ENCODE data around the gene MDM2.

- TF ChIP-seq CTCF (IDR thresholded peaks at IDR 0.05): no peak
- no peak for TF ChIP-seq EZH2 (IDR thresholded peaks at IDR 0.05; ENCODE audit: borderline replicate concordance, insufficient read depth, low read depth, low read length, poor library complexity, severe bottlenecking)
Measured at GRCh38 chr12:68775121-68775630, 32.8 kb upstream of the MDM2 start.
